ENCODE measurements around the gene SLC7A11. TPM values are rescaled to one million over a fixed set of nuclear protein-coding genes. Genes with fewer than 3 reads are reported as not detected.

Gene SLC7A11
- total RNA-seq, 3 donors from 2014 or later: 0.16 to 1.9 (median 1.3) TPM

DNA sequence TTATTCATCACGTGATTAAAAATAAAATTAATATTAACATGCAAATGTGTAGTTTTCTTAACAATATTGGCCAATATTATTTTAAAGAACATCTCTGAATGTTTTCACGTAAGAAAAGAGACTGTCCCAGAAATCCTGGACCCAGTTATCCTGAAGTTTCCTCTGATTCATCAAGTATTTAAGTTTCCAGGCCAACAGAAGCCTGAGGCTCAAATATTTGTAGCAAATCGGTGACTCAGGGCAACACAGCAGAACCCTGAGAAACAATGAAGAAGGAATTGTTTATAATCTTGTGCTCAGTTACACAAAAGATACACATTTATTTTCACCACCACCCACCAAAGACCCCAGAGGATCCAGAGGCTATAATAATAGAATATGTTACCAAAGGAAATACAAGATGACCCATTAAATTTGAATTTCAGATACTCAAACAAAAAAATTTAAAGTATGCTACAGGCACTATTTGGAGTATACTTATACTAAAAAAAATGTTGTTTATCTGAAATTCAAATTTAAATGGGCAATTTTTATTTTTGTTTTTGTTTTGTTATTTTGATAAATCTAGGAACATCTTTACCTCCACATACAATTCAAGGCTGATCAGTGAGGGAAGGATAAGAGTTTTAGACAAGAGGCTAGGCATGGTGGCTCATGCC lies 33.9 kb upstream of the SLC7A11 start:
- Histone ChIP-seq H3K9me3 (no peaks in the 10 kb centered on the region), H3K4me3 (no peak overlapping the region), H3K27me3 (no peaks in the 10 kb centered on the region), H3K36me3 (no peaks in the 10 kb centered on the region), H3K27ac (peak overlapping the region; percentile 21 to 56), H3K4me1 (no peaks in the 10 kb centered on the region)
- intact Hi-C loops (cut with DNase I; ENCODE audit: low total_unique reads): no loop called here
- DNase-seq (ENCODE audit: low spot score in 2 of 2): no peak
- TF ChIP-seq POLR2A (IDR thresholded peaks at IDR 0.05) (no peak), POLR2AphosphoS5 (IDR thresholded peaks at IDR 0.05) (no peak)
- TF ChIP-seq, protein P1, sequence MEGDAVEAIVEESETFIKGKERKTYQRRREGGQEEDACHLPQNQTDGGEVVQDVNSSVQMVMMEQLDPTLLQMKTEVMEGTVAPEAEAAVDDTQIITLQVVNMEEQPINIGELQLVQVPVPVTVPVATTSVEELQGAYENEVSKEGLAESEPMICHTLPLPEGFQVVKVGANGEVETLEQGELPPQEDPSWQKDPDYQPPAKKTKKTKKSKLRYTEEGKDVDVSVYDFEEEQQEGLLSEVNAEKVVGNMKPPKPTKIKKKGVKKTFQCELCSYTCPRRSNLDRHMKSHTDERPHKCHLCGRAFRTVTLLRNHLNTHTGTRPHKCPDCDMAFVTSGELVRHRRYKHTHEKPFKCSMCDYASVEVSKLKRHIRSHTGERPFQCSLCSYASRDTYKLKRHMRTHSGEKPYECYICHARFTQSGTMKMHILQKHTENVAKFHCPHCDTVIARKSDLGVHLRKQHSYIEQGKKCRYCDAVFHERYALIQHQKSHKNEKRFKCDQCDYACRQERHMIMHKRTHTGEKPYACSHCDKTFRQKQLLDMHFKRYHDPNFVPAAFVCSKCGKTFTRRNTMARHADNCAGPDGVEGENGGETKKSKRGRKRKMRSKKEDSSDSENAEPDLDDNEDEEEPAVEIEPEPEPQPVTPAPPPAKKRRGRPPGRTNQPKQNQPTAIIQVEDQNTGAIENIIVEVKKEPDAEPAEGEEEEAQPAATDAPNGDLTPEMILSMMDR (IDR thresholded peaks at IDR 0.05): no peak

DNA sequence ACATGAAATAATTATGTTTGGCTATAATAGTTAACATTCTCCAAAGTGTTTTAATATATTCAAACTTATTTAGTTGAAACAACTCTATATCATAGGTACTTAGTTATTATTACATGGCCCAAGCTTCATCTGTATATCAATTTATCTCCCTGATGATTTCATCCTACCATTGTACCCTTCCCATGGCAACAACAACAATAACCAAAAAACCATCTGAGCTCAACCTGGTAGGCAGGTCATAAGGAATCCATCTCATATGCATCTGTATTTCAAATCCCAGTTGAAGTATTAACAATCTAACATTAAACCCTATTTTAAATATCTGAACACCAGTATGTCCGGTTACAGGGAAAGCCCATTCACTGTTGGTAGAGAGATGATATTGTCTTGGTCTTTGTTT lies 33.1 kb upstream of the SLC7A11 start:
- TF ChIP-seq POLR2AphosphoS5 (IDR thresholded peaks at IDR 0.05) (no peak), POLR2A (IDR thresholded peaks at IDR 0.05) (no peak)
- TF ChIP-seq, protein P1 (IDR thresholded peaks at IDR 0.05): no peak
- no peak overlapping the region for H3K4me3 ChIP-seq
- H3K27ac ChIP-seq: peak overlapping the region in 1 of 2 donors; percentile 21
- H3K9me3 ChIP-seq: no peaks in the 10 kb centered on the region
- H3K27me3 ChIP-seq: no peaks in the 10 kb centered on the region
- no peaks in the 10 kb centered on the region for H3K4me1 ChIP-seq
- intact Hi-C loops (cut with DNase I; ENCODE audit: low total_unique reads): no loop called here
- H3K36me3 ChIP-seq: no peaks in the 10 kb centered on the region
- no peak for DNase-seq (ENCODE audit: low spot score in 2 of 2)

DNA sequence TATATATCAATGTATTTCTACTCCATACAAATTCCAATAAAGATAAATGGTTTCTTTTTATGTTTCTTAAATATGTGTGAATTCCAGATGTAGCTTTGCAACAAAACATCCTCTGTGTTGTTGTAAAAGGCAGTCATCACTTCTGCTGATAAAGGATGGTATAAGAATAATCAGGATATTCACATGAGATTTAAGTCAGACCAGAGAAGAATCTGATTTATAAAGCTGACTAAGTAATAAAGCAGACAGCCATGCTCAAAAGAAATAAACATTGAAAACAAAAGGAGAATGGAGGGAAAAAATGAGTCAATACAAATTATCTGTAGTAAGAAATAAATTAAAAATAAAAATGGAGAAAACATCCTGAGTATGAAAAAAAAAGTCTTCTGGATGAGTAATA lies 27.0 kb upstream of the SLC7A11 start:
- Histone ChIP-seq H3K27me3 (no peaks in the 10 kb centered on the region), H3K4me1 (no peaks in the 10 kb centered on the region), H3K4me3 (no peak overlapping the region), H3K36me3 (no peaks in the 10 kb centered on the region), H3K27ac (no peak overlapping the region), H3K9me3 (no peaks in the 10 kb centered on the region)
- TF ChIP-seq, protein P1 (IDR thresholded peaks at IDR 0.05): no peak
- no peak for TF ChIP-seq POLR2A (IDR thresholded peaks at IDR 0.05)
- TF ChIP-seq POLR2AphosphoS5 (IDR thresholded peaks at IDR 0.05): no peak
- intact Hi-C loops (cut with DNase I; ENCODE audit: low total_unique reads): no loop called here
- DNase-seq (ENCODE audit: low spot score in 2 of 2): no peak

DNA sequence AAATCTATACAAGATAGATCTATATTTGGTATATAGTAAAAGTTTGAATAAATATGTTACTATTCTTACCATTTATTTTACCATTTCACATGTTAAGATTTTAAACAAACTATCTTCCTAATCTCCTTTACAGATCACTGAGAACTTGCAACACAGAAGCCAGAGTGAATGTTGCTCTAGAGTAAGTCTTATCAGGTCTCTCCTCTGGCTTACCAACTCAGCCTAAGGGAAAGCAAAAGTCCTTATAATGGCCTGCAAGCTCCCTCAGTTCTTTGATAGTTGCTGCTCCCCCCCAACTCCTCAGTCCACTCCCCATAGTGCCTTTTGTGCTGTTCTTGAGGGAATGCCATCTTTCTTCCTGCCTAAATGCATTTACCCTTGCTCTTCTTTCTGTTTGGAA lies 25.7 kb upstream of the SLC7A11 start:
- intact Hi-C loops (cut with DNase I; ENCODE audit: low total_unique reads): no loop called here
- Histone ChIP-seq H3K27me3 (no peaks in the 10 kb centered on the region), H3K27ac (no peak overlapping the region), H3K36me3 (no peaks in the 10 kb centered on the region), H3K4me3 (no peak overlapping the region), H3K4me1 (no peaks in the 10 kb centered on the region), H3K9me3 (no peaks in the 10 kb centered on the region)
- TF ChIP-seq, protein P1 (IDR thresholded peaks at IDR 0.05): no peak
- TF ChIP-seq POLR2AphosphoS5 (IDR thresholded peaks at IDR 0.05): no peak
- no peak for TF ChIP-seq POLR2A (IDR thresholded peaks at IDR 0.05)
- no peak for DNase-seq (ENCODE audit: low spot score in 2 of 2)

DNA sequence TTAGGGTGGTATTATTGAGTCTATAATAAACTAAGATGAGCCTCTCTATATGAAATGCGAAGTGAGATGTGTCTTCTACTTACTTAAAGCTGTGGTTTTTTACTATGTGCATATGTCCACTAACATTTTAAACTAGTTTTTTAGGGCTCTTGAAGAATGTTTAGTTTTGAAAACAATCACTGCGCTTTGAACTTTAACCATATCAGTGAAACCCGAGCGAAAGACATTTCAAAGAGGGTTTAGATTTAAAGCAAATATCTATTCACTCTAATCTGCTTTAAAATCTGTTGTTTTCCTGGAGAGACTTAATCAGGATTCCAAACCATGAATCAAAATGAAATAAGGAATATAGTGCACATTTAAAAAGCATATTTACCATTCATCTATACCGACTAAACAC lies 24.8 kb upstream of the SLC7A11 start:
- no peak overlapping the region for H3K4me3 ChIP-seq
- intact Hi-C loops (cut with DNase I; ENCODE audit: low total_unique reads): no loop called here
- DNase-seq (ENCODE audit: low spot score in 2 of 2): no peak
- no peaks in the 10 kb centered on the region for H3K4me1 ChIP-seq
- no peaks in the 10 kb centered on the region for H3K36me3 ChIP-seq
- H3K9me3 ChIP-seq: no peaks in the 10 kb centered on the region
- no peaks in the 10 kb centered on the region for H3K27me3 ChIP-seq
- H3K27ac ChIP-seq: no peak overlapping the region
- TF ChIP-seq, protein P1 (IDR thresholded peaks at IDR 0.05): no peak
- no peak for TF ChIP-seq POLR2A (IDR thresholded peaks at IDR 0.05)
- no peak for TF ChIP-seq POLR2AphosphoS5 (IDR thresholded peaks at IDR 0.05)
